CD14-positive monocyte (primary cell): ENCODE measurements around the gene NPHP3. TPM values are rescaled to one million over a fixed set of nuclear protein-coding genes. Genes with fewer than 3 reads are reported as not detected.

Source experiments
- DNase-seq, 3 donors: peaks; one replicate each; pipeline ENCODE4 v3.0.0-alpha.2; 2011 to 2022
- H2AFZ ChIP-seq: 2 replicates; pipeline ENCODE4 v1.6.0; 2012; ENCODE audit warnings: mild to moderate bottlenecking, low read depth, low read length, inconsistent platforms; ENCODE audit not compliant: insufficient read depth, poor library complexity, severe bottlenecking
- H3K27ac ChIP-seq, 2 donors: 1 replicate in 1 of 2; 2 replicates in 1 of 2; pipeline ENCODE4 v1.5.1; 2012 to 2013; ENCODE audit warnings: low read length in 2 of 2, control low read depth in 1 of 2, inconsistent platforms in 1 of 2, low read depth in 1 of 2, mild to moderate bottlenecking in 1 of 2
- H3K27me3 ChIP-seq, 2 donors: one replicate each; pipeline versions ENCODE4 v1.6.0 to v1.6.1; 2011 to 2013; ENCODE audit warnings: low read length in 2 of 2; ENCODE audit not compliant: control insufficient read depth in 2 of 2, insufficient read depth in 2 of 2
- H3K36me3 ChIP-seq, 2 donors: replicated peaks in 1 of 2; 1 replicate in 1 of 2; 2 replicates in 1 of 2; pipeline versions ENCODE4 v1.5.1 to v1.6.1; 2012 to 2013; ENCODE audit warnings: low read length in 2 of 2, control low read depth in 1 of 2, inconsistent platforms in 1 of 2, mild to moderate bottlenecking in 1 of 2; ENCODE audit not compliant: insufficient read depth in 2 of 2, control insufficient read depth in 1 of 2
- H3K4me1 ChIP-seq, 2 donors: 1 replicate in 1 of 2; 2 replicates in 1 of 2; pipeline versions ENCODE4 v1.5.1 to v1.6.1; 2012 to 2013; ENCODE audit warnings: low read length in 2 of 2, control low read depth in 1 of 2, inconsistent platforms in 1 of 2, mild to moderate bottlenecking in 1 of 2, moderate library complexity in 1 of 2; ENCODE audit not compliant: insufficient read depth in 2 of 2, control insufficient read depth in 1 of 2
- H3K4me2 ChIP-seq: replicated peaks from 2 replicates; pipeline ENCODE3; 2012; ENCODE audit warnings: low read length, moderate library complexity, mild to moderate bottlenecking; ENCODE audit not compliant: poor library complexity, severe bottlenecking; ENCODE audit errors: extremely low read depth
- H3K4me3 ChIP-seq, 3 experiments: fragments of 200-600 bp in 1 of 3; sonication (generic) in 1 of 3; replicated peaks in 1 of 3; 1 replicate in 2 of 3; 2 replicates in 1 of 3; pipeline ENCODE4 v1.5.1; 2011 to 2013; ENCODE audit warnings: low read length in 3 of 3, mild to moderate bottlenecking in 3 of 3, control low read depth in 2 of 3, low read depth in 2 of 3, inconsistent platforms in 1 of 3, moderate library complexity in 1 of 3
- H3K79me2 ChIP-seq: 2 replicates; pipeline ENCODE4 v1.6.0; 2012; ENCODE audit warnings: mild to moderate bottlenecking, control low read depth, inconsistent platforms, low read length, moderate library complexity; ENCODE audit not compliant: insufficient read depth
- H3K9ac ChIP-seq: 2 replicates; pipeline ENCODE4 v1.6.0; 2017; ENCODE audit warnings: low read length, mild to moderate bottlenecking; ENCODE audit not compliant: insufficient read depth, poor library complexity, severe bottlenecking
- H3K9me3 ChIP-seq, 2 donors: replicated peaks in 1 of 2; 1 replicate in 1 of 2; 2 replicates in 1 of 2; pipeline versions ENCODE4 v1.5.1 to v1.6.1; 2012 to 2013; ENCODE audit warnings: low read length in 2 of 2, control low read depth in 1 of 2; ENCODE audit not compliant: control insufficient read depth in 1 of 2, insufficient read depth in 1 of 2
- H4K20me1 ChIP-seq: 2 replicates; pipeline ENCODE4 v1.6.0; 2012; ENCODE audit warnings: mild to moderate bottlenecking, low read length, control low read depth, moderate library complexity; ENCODE audit not compliant: insufficient read depth
- H3K27ac Mint-ChIP-seq, 7 donors: one replicate each; pipeline ENCODE4 v1.8.0; 2020; ENCODE audit warnings: mild to moderate bottlenecking in 7 of 7, mixed read lengths in 7 of 7, moderate library complexity in 6 of 7, inconsistent platforms in 2 of 7
- H3K27me3 Mint-ChIP-seq, 3 donors: one replicate each; pipeline ENCODE4 v1.8.0; 2021 to 2022; ENCODE audit warnings: low read depth in 3 of 3, mild to moderate bottlenecking in 3 of 3, mixed read lengths in 3 of 3, moderate library complexity in 3 of 3, inconsistent platforms in 1 of 3
- H3K36me3 Mint-ChIP-seq, 2 donors: one replicate each; pipeline ENCODE4 v1.8.0; 2020; ENCODE audit warnings: mixed read lengths in 2 of 2, inconsistent platforms in 1 of 2, mild to moderate bottlenecking in 1 of 2
- H3K4me1 Mint-ChIP-seq: one replicate; pipeline ENCODE4 v1.8.0; 2020; ENCODE audit warnings: mild to moderate bottlenecking, mixed read lengths
- H3K4me3 Mint-ChIP-seq, 2 donors: one replicate each; pipeline ENCODE4 v1.8.0; 2020; ENCODE audit warnings: mild to moderate bottlenecking in 2 of 2, mixed read lengths in 2 of 2, moderate library complexity in 1 of 2
- H3K9me3 Mint-ChIP-seq, 7 donors: one replicate each; pipeline ENCODE4 v1.8.0; 2020 to 2022; ENCODE audit warnings: mixed read lengths in 7 of 7, mild to moderate bottlenecking in 6 of 7, moderate library complexity in 6 of 7, inconsistent platforms in 2 of 7
- CTCF ChIP-seq: fragments of 200-600 bp; IDR thresholded peaks from one replicate; pipeline ENCODE4 v1.8.0; 2022; ENCODE audit warnings: antibody characterized with exemption, mild to moderate bottlenecking
- WGBS: methylation state at CpG from one replicate; pipeline ENCODE4 v1.1.5; 2013; ENCODE audit warnings: missing lambda C conversion rate; ENCODE audit not compliant: insufficient coverage; 5-methylcytosine and 5-hydroxymethylcytosine counted together
- intact Hi-C, 2 donors: fragments of 100-400 bp; cut with micrococcal nuclease; formaldehyde crosslinking; loops; one replicate each; pipeline versions ENCODE4 v1.15.0 to v1.15.1; 2023
- polyA plus RNA-seq, 3 donors: library from polyadenylated mRNA; depleted of rRNA in 1 of 3; unstranded in 2 of 3; stranded (reverse) in 1 of 3; fragments of 300-500 nt in 2 of 3; fragments of >200 nt in 1 of 3; fragmentation: Illumina TruSeq in 2 of 3; gene quantifications; 1 replicate in 2 of 3; 2 replicates in 1 of 3; pipeline ENCODE4 v1.2.3, GENCODE V29; 2012 to 2021

The NPHP3 gene
- polyA plus RNA-seq, 3 donors, result 1.3 to 15.0 (median 2.0) TPM

- Mint-ChIP-seq H3K36me3 (peaks cover 6 to 19% of the 10 kb centered on the region in 2 donors), H3K9me3 (peaks cover 0 to 1% (median 0%) of the 10 kb centered on the region in 7 donors), H3K27me3 (no peaks in the 10 kb centered on the region), H3K4me3 (no peak overlapping the region), H3K27ac (no peak overlapping the region), H3K4me1 (peaks cover 16% of the 10 kb centered on the region)
- no peaks in the 10 kb centered on the region for H4K20me1 ChIP-seq
- H3K4me2 ChIP-seq, result no peak overlapping the region
- intact Hi-C loops, result no loop called here
- peaks cover 9 to 12% of the 10 kb centered on the region in 2 donors for H3K4me1 ChIP-seq
- no peak for DNase-seq
- peaks cover 21% of the 10 kb centered on the region for H3K79me2 ChIP-seq
- H3K36me3 ChIP-seq, result peaks cover 15 to 38% of the 10 kb centered on the region in 2 donors
- no peak overlapping the region for H3K9ac ChIP-seq
- H3K4me3 ChIP-seq, result no peak overlapping the region
- H3K27ac ChIP-seq, result no peak overlapping the region
- TF ChIP-seq CTCF, result no peak
- no peaks in the 10 kb centered on the region for H3K27me3 ChIP-seq
- H3K9me3 ChIP-seq, result no peaks in the 10 kb centered on the region
- WGBS, result no CpG with 5 or more reads among the region's 3 CpGs
- H2AFZ ChIP-seq, result no peak overlapping the region
These were observed 56.9 kb downstream of the NPHP3 start for GRCh38 chr3:132665230-132665745.

GRCh38 chr3:132662212-132662611, 60.0 kb downstream of the NPHP3 start:
- H3K27ac Mint-ChIP-seq, result no peak overlapping the region
- H3K4me2 ChIP-seq, result no peak overlapping the region

More at GRCh38 chr3:132662212-132662611, 60.0 kb downstream of the NPHP3 start:
- H3K27me3 ChIP-seq, result no peaks in the 10 kb centered on the region
- no peak overlapping the region for H2AFZ ChIP-seq
- TF ChIP-seq CTCF, result no peak
- no peaks in the 10 kb centered on the region for H3K9me3 ChIP-seq
- peaks cover 26% of the 10 kb centered on the region for H3K4me1 Mint-ChIP-seq
- no peaks in the 10 kb centered on the region for H3K9me3 Mint-ChIP-seq
- H4K20me1 ChIP-seq, result no peaks in the 10 kb centered on the region
- peaks cover 4% of the 10 kb centered on the region in 2 donors for H3K36me3 Mint-ChIP-seq
- peaks cover 16 to 23% of the 10 kb centered on the region in 2 donors for H3K4me1 ChIP-seq
- no peak overlapping the region for H3K4me3 ChIP-seq
- DNase-seq, result no peak
- no peak overlapping the region for H3K27ac ChIP-seq
- H3K79me2 ChIP-seq, result peaks cover 24% of the 10 kb centered on the region
- H3K27me3 Mint-ChIP-seq, result no peaks in the 10 kb centered on the region
- H3K4me3 Mint-ChIP-seq, result no peak overlapping the region
- no peak overlapping the region for H3K9ac ChIP-seq
- intact Hi-C loops, result no loop called here
- H3K36me3 ChIP-seq, result peaks cover 6 to 12% of the 10 kb centered on the region in 2 donors
